Suppressor macrophage treated with lipopolysaccharide for 1 hour (primary cell): ENCODE data around the gene DMRTA2.
"Not testable (repeated sequence)": the region's sequence is repeated elsewhere in the genome, so short reads cannot be mapped to it uniquely, and the experiment has no call there.

ENCODE experiments used
- DNase-seq, 3 donors: peaks; one replicate each; pipeline ENCODE4 v3.0.0-alpha.2; 2020 to 2022

The DMRTA2 gene

DNA sequence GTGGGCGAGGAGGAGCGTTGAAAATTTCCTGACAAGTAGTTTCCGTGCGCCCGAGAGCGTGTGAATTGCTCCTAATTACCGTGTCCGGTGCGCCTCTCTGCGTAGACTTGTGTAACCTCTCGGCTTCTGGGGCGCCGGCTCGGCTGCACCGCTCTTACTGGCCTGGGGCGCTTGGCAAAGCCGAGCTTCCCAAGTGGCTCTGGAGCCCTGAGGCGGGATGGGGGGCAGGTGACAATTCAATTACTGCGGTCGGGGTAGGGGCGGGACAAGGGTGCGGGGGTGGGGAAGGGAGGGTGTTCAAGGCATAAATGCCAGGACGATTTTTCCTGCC is 392 bp upstream of the DMRTA2 start:
- peak; percentile 33 to 57 (median 37) for DNase-seq

DNA sequence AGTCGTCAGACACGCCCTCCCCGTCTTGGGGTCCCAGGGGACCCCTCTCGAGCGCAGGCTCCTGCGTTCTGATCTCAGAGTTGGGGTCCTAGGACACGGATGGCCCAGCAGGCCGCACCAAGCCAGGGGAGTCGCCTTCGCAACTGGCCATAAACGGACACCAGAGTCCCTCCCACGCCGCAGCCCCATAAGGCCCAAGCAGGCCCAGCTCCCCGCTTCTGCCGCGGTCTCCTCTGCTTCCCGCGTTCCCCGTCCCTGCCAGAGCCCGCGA is 633 bp downstream of the DMRTA2 start:
- peak in 1 of 3 donors; percentile 15 for DNase-seq

DNA sequence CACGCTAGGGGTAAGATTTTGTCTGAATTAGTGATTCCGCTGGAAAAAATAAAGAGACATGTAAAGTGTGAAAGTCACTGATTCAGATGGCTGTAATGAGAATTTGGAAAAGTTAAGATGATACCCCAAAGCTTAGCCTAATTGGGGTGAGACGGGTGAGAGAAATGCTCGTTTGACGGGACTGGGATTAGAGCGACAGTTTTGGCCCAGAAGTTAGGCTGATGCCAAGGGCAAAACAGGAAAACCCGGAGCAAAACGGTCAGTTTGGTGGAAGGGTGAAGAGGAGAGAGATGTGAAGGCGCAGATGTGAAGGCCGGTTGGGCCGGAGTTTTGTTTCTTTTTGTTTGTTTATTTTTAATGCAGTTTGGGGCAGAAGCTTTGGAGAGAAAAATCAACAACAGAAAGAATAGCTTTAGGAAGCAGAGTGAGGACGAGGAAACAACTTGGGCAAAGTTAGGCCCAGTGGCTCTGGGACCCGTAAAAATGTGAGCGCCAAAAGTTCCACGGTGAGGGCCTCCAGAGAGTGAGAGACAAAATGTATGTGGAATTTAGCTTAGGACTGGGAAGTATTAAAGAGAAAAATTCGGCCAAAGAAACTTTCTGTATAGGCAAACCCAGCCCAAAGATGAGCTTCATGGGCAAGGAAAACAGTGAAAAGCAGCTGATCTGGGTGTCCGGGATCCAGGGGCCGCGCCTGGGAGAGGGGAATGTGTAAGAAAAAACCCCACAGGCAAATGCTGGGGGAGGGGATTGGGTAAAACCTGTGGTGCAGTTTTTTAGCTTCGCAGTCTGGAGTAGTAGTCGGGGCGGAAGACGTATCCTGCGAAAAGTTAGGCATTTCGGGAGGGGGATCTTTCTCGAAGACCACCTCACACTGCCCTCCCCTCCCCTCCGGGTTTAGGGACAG is 1.2 kb downstream of the DMRTA2 start:
- DNase-seq, result no peak

DNA sequence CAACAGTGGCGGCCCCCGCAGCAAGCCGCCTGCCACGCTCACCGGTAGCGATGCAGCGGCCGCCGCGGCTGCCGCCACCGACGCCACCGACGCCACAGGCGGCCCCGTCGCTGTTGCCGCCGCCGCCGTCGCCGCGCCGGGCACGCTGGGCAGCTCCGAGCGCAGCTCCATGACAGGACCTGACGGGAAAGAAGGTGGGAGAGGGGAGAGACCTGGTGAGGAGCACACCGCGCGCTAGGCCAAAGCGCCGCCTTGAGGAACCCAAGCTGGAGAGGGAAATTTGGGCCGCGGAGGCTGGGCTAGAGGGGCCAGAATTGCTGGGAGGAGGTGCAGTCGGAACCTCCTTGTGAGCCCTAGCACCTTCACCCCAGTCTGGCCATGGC is 1.9 kb downstream of the DMRTA2 start:
- no peak for DNase-seq

DNA sequence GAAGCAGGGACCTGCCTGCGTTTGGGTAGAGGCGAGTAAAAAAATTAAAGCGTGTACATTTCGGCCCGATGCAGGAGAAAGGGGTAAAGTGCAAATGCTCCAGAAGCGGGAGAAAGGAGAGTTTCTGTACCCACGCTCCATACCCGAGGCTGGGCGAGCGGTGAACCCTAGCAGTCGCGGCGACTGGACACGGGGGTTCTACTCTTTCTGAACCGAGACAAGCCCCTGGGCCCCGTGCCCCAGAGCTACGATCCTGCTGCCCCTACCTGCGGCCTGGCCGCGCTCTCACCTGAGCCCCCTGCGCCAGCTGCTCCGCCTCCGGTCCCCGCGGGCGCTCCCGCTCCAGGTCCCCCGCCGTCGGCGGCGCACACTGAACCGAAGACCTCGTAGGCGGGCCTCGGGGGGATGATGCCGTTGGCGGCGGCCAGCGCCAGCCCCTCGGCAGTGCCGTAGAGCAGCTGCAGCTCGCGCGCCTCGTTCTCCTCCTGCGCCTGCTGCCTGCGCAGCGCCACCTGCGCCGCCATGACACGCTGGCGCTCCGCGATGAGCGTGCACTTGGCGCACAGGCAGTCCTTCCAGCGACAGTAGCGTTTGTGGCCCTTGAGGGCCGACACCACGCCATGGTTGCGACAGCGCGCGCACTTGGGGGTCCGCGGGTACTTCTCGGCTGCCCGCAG is 2.4 kb downstream of the DMRTA2 start:
- DNase-seq, result peak in 1 of 3 donors; percentile 8

DNA sequence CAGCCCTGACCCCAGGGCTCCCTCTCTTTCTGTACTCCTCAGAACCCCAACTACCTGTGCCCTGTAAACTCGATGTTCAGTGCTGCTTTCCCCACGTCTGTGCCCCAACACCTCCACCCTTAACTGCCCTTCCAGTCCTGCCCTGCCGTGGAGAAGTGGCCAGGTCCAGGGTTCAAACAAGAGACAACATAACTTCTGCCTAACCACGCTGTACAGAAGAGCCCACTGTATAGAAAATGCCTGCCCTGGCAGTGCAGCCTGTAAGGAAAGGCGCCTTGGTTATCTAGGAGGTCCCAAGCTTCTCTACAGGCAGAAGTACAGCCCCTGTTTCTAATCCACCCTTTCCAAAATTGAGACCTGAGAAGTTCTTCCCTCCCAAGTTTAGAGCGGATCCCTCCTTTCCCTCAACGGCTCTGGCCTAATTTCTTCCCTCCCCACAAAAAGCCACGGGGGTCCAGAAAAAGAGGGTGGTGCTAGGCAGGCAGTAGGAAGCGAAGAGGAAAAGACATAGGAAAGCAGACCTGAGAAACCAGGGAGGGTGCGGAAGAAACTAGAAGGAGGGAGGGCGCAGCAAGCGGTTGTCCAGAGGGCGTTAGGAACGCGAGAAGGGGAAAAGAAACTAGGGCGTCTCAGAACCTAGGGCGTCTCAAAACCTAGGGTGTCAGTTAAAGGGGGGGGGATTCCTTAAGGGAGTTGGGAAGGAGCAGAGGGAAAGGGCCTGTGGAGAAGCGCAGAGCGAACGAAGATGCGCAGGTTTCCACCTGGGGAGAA is 3.2 kb downstream of the DMRTA2 start:
- no peak for DNase-seq

DNA sequence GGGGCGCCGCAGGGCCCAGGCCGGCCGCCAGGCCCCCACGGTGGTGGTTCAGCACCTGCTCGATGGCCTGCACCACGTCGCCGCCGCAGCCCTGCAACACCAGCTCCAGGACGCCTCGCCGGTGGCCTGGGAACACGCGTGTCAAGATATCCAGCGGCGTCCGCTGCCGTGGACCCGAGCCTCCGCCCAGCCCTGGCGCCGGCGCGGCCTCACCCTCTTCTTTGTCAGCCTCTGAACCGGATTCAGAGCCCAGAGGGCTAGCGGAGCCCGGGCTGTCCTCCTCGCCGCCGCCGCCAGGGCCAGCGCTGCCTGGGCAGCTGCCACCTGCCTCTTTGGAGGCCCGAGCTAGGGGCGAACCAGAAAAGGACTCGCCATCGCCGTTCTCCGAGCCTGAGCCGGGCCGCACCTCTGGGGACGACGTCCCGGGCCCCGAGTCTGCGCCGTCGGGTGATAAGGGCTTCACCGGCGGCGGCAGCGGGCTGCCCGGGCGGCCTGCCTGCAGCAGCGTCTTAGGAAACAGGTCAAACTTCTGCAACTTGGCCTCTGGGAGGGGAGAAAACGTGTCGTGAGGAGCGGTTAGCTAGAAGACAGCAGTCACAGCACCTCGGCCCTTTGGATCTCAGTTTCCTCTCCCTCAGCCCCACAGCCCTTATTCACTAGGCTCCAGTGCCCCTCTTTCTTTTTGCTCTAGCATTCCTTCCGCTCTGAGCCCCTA is 3.9 kb downstream of the DMRTA2 start:
- peak in 1 of 3 donors; percentile 43 for DNase-seq

DNA sequence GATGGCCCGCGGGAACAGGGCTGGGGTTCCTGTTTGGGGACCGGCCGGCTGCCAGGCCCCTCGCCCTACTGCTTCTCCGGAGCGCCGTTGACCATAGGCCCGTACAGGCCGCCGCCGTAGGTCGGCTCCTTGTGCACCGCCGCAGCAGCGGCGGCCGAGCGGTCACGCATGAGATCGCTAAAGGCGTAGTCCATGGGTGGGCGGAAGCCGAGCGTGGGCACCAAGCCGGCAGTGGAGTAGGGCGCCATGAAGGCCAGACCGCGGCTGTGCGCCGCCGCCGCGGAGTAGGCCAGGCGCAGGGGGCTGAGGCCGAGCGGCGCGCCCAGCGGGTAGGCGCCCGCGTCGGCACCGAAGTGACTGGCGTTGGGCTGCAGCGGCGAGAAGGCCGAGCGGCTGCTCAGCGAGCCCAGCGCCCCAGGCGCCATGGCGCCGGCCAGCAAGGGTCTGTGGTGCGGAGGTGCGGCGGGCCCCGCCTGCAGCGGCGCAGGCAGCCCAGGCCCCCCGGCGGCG is 4.6 kb downstream of the DMRTA2 start:
- peak; percentile 22 to 53 (median 23) for DNase-seq

DNA sequence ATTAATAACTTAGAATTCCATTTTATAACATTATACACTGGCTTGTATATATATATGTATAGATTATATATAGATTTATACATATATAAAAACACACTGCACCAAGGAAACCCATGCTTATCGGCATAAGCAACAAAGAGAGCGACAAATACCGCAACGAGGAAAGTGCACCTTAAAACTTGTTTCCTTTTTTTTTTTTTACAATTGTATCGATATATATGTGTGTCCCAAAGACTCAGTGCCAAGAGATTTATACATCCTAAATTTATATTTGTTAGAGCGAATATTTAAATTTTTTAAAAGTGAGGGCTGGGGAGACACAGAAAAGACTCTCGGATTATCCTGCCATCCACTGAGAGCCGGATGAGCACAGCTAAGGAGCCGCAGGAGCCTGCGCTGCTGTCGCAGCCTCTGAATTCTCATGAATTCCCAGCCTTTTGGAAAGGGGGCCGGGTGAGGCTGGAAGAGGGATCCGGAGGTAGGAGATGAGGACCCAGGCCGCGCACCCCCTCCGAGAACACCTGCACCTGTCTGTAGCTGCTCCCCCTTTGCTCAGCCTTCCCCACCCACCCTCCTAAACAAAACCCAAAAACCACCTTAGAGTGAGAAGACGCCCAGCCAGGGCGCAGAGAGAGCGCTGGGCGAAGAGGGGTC is 5.2 kb downstream of the DMRTA2 start:
- no peak for DNase-seq

DNA sequence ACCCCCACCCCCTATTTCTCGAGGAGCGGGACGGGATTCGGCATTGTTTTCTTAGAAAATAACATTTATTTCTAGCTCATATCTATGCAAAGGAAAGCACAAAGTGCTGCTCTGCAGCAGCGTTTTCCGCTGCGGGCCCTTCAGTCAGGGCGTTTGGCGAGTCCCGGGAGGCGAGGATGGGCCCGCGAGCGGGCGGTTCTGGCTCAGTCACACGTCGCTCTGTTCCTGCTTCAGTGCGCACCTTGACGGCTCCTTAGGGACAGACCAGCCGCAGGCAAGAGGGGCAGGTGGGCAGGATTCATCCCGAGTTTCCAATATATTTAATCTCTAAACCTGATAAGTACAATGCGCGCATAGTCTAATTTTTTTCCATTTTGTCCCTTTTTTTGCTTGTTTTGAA is 5.7 kb downstream of the DMRTA2 start:
- no peak for DNase-seq

DNA sequence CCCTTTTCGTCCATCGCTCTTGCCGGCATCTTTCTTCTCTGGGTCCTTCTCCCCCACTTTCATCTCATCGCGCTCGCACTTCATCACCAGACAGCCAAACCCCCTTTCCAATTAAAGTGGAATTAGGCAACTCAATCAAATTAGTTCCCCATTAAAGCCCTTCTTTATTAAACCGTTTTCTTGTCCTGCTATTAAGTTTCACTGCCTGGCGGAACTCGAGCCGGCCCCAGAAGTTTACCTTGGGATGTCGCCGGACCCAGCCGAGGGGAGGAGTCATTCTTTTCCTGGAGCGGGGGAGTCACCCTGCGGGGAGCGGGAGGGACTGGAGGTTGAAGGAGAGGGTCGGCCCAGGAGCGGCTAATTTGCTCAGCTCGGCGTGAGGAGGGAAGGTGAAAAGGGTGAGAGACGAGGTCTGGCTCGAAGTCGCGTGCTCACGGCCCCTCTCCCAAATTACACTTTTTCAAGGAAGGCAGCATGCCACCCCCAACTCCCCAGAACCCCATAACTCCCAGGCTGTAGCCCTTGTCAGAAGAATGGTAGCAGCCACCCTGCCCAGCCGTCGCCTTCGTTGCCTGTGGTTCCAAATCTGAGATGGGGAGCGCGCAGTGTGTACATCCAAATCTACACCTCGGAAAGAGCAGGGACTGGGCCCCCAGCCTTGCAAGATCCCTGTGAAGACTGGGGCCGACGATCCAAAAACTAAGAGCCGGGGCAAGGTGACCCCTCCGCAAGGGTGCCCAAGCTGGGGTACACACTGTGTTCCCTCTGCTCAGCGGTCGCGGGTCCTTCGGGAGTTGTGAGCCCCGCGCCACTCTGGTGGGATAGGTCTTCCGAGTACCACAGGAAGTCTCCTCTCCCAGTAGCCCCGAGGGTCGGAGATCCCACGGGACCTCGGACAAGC is 6.4 kb downstream of the DMRTA2 start:
- DNase-seq, result no peak

DNA sequence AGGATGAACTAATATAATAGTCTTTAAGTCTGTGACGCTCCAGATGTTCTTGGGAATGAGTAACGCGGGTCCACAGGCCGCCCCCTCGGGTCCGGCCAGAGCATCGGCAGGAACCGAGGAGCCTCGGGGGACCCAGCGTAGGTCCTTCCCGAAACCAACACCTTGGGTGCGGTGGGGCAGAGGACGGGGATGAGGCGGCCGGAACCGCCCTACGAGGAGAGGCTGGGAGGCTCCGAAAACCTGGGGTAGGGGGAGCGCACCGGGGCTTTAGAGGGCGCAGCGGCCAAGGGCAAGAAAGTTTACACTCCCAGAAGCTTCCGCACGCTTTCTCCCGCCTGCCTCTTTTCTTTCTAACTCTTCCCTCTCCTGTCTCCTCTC is 7.1 kb downstream of the DMRTA2 start:
- DNase-seq, result no peak

DNA sequence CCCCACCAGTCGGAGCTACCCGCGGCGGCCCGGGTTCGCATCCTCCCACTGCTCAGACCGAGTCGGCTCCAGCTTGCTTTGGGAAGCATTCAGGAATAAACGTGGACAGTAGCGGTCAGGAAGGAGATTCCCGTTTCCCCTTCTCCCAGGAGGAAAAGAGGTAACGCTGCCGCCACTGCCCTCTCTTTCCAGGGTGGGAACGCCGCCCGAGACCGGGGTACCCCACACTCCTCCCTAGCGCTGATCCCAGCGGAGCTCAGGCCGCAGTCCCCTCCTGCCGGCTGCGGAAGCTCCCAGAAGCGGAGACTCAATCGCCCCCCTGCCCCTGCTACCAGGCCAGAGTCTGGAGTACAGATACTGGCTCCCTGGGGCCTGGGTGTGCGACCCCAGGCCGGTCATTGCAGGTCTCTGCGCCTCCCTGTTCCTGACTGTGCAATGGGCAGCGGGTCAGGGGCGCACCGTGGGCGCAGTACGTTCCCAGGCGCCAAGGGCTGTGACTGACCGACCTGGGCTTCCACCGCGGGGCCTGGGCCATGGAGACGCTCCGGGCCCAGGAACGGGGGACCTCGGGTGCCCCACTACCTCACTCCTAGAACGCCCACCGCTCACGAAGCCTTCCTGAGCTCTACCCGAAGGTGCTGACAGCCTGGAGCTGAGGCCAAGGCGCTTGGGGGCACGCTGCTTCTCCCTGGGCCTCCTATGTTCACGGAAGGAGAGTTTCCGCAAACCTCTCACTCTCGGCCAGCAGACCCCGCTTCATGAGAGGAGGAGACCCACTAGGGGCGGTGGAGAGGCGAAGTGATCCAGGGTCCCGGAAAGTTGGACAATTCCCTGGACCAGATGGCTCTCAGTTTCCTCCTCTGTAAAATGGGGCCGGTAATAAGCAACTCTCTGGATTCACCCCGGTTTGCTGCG is 7.8 kb downstream of the DMRTA2 start:
- no peak for DNase-seq

DNA sequence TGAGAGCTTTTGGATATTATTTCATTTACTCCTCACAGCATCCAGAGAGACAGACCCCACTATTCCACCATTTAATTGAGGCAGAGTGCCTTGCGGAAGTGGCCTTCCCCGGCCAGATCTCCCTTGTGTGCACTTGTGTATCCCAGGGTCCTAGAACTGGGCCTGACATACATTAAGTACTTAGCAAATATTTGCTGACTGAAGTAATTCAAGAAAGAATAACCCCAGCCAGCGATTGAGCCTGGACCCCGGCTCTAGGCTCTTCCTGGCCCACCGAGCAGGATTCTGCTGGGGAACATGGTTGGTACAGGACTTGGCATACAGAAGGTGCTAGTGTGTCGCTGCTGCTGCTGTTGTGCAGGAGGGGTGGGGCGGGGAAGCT is 8.4 kb downstream of the DMRTA2 start:
- no peak for DNase-seq

DNA sequence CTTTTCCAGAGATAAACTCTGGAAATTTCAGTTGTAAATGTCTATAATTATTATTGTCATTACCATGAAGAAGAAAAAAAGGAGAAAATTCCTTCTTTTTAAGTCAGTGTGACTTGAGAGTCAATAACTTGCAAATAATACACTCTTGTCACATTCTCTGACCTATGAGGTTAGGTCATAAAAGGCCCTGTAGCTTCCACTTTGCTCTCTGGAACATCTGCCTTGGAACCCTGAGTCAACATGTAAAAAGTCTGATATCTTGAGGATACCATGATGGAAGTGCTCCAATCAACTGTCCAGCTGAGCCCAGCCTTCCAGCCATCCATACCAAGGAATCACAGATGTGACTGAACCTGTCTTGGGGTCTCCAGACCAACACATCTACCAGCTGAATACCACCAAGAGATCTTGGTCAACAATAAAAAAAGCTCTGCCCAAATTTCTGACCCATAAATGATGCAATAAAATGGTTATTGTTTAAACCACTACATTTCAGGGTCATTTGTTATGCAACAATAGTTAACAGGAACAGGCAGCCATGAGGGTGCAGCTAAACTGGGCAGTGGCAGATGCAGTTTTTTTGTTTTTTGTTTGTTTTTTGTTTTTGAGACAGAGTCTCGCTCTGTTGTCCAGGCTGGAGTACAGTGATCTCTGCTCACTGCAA is 10.3 kb downstream of the DMRTA2 start:
- no peak for DNase-seq

DNA sequence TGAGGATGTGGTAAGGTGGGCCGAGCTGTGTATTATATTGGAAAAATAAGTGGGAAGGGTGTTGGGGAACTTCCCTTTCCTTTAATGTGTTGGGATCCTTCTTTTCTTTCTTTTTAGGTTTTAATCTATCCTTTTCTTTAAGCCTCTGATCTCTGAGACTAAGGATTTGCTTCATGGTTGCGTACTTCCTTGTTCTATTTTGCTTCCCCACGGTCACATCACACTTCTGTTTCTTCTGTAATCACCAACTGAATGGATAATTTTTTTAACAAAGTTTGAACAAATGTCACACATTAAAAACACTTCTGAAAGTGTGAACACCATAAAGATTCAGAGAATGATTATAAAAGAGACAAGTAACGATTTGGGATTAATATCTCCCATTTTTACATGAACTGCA is 17.4 kb downstream of the DMRTA2 start:
- DNase-seq, result no peak

DNA sequence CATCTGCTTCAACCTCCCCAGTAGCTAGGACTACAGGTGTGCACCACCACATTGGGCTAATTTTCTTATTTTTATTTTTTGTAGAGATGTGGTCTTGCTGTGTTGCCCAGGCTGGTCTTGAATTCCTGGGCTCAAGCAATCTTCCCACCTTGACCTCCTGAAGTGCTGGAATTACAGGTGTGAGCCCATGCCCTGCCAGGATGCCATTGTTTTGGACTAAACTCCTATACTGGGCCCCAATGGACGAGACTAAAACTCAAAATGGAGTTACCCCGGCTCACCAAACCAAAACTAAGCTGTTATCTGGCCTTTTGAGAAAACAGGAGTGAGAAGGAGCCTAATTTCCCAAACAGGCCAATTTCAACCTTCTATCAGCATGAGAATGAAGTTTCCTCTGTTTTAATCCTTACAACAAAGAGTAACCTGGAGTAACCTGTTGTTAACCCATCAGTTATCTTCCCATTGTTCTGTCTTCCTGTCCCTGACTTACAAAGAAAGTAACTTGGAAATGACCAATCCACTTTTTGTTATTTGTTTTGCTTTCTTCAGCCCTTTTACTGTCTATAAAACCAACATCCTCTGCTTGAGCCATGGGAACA is 29.6 kb downstream of the DMRTA2 start:
- no peak for DNase-seq

DNA sequence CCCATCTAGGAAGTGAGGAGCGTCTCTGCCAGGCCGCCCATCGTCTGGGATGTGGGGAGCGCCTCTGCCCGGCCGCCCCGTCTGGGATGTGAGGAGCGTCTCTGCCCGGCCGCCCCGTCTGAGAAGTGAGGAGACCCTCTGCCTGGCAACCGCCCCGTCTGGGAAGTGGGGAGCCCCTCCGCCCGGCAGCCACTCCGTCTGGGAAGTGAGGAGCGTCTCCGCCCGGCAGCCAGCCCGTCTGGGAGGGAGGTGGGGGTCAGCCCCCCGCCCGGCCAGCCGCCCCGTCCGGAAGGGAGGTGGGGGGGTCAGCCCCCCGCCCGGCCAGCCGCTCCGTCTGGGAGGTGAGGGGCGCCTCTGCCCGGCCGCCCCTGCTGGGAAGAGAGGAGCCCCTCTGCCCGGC is 41.7 kb downstream of the DMRTA2 start:
- not testable (repeated sequence) for DNase-seq

DNA sequence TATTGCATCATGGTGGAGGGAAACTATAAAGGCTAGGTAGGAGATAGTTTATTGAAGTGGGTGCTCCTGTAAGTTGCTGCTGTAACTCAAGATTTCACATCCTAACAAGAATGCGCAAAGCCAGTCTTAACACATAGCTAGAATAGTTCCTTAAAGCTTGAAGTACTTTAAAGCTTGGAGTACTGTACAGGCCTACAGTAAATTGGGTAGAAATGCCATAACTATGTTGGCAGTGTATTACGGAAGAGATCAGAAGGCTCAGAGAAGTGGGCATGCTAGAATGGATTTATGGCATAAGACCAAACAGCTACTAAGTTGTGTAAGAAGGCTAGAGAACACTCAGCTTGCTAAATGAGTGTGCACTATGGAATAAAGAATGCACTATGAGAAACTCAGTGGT is 44.5 kb downstream of the DMRTA2 start:
- DNase-seq, result no peak
